Activated CD4-positive, alpha-beta memory T cell treated with anti-CD3 and anti-CD28 coated beads for 36 hours (primary cell): ENCODE data around the gene GAP43. TPM values are rescaled to one million over a fixed set of nuclear protein-coding genes. Genes with fewer than 3 reads are reported as not detected.
"Not testable (repeated sequence)": the region's sequence is repeated elsewhere in the genome, so short reads cannot be mapped to it uniquely, and the experiment has no call there.

ENCODE experiments used
- CTCF ChIA-PET: fragments of 350-600 bp; sonication (Branson Sonifier 250); formaldehyde crosslinking; loops from one replicate; lab custom pipeline; 2021; ENCODE audit warnings: antibody characterized with exemption, inconsistent platforms; lab: Charles Lee
- POLR2A ChIA-PET: fragments of 350-600 bp; sonication (Branson Sonifier 250); formaldehyde crosslinking; loops from one replicate; lab custom pipeline; 2021; ENCODE audit warnings: antibody characterized with exemption; lab: Charles Lee
- DNase-seq: peaks from one replicate; pipeline ENCODE4 v3.0.0-alpha.2; 2020
- H3K27ac Mint-ChIP-seq: one replicate; pipeline ENCODE4 v1.8.0; 2021; ENCODE audit warnings: mixed read lengths
- H3K27me3 Mint-ChIP-seq: one replicate; pipeline ENCODE4 v1.8.0; 2021; ENCODE audit warnings: mixed read lengths
- H3K36me3 Mint-ChIP-seq: one replicate; pipeline ENCODE4 v1.8.0; 2021; ENCODE audit warnings: mixed read lengths
- H3K4me1 Mint-ChIP-seq: one replicate; pipeline ENCODE4 v1.8.0; 2021; ENCODE audit warnings: low read depth, mixed read lengths
- H3K4me3 Mint-ChIP-seq: one replicate; pipeline ENCODE4 v1.8.0; 2021; ENCODE audit warnings: mild to moderate bottlenecking, mixed read lengths
- H3K9me3 Mint-ChIP-seq: one replicate; pipeline ENCODE4 v1.8.0; 2021; ENCODE audit warnings: mixed read lengths
- intact Hi-C: fragments of 100-400 bp; cut with micrococcal nuclease; formaldehyde crosslinking; loops from one replicate; pipeline ENCODE4 v1.15.1; 2023
- total RNA-seq, 2 experiments: library from RNA; stranded (reverse); gene quantifications; one replicate each; pipeline ENCODE4 v1.2.3, GENCODE V29; 2021

Gene GAP43
- total RNA-seq, 2 experiments from 2014 or later: not detected

- no peak overlapping the region for H3K4me3 Mint-ChIP-seq
- intact Hi-C loops: no loop called here
- ChIA-PET CTCF (interaction anchor here (1.4 kb wide), 1 partner anchor 75 kb away, joined by 3 read pairs; no protein-coding TSS in a partner anchor), POLR2A (no interaction called here)
- no peaks in the 10 kb centered on the region for H3K36me3 Mint-ChIP-seq
- no peak overlapping the region for H3K27ac Mint-ChIP-seq
- DNase-seq: no peak
- peaks cover 5% of the 10 kb centered on the region for H3K27me3 Mint-ChIP-seq
- H3K9me3 Mint-ChIP-seq: no peaks in the 10 kb centered on the region
- H3K4me1 Mint-ChIP-seq: no peaks in the 10 kb centered on the region
These were observed 85.8 kb downstream of the GAP43 start for GRCh38 chr3:115709093-115709492.

GRCh38 chr3:115709931-115710330 lies 86.6 kb downstream of the GAP43 start:
- H3K4me3 Mint-ChIP-seq: no peak overlapping the region
- POLR2A ChIA-PET: no interaction called here
- H3K36me3 Mint-ChIP-seq: no peaks in the 10 kb centered on the region
- no peaks in the 10 kb centered on the region for H3K4me1 Mint-ChIP-seq
- no peak for DNase-seq
- no peak overlapping the region for H3K27ac Mint-ChIP-seq
- H3K27me3 Mint-ChIP-seq: peaks cover 6% of the 10 kb centered on the region
- CTCF ChIA-PET: no interaction called here
- intact Hi-C loops: no loop called here
- H3K9me3 Mint-ChIP-seq: no peaks in the 10 kb centered on the region

- no peak overlapping the region for H3K4me3 Mint-ChIP-seq
- H3K27ac Mint-ChIP-seq: no peak overlapping the region
- POLR2A ChIA-PET: no interaction called here
- H3K36me3 Mint-ChIP-seq: no peaks in the 10 kb centered on the region
- peaks cover 6% of the 10 kb centered on the region for H3K27me3 Mint-ChIP-seq
- CTCF ChIA-PET: interaction anchor here (1.0 kb wide), 1 partner anchor 20 kb away, joined by 4 read pairs; no protein-coding TSS in a partner anchor
- intact Hi-C loops: no loop called here
- DNase-seq: no peak
- H3K9me3 Mint-ChIP-seq: no peaks in the 10 kb centered on the region
- no peaks in the 10 kb centered on the region for H3K4me1 Mint-ChIP-seq
These were observed 87.5 kb downstream of the GAP43 start for GRCh38 chr3:115710799-115711198.

GRCh38 chr3:115712871-115713270 lies 89.6 kb downstream of the GAP43 start:
- intact Hi-C loops: no loop called here
- Mint-ChIP-seq H3K9me3 (no peaks in the 10 kb centered on the region), H3K36me3 (no peaks in the 10 kb centered on the region), H3K27ac (no peak overlapping the region), H3K4me1 (no peaks in the 10 kb centered on the region), H3K27me3 (peaks cover 6% of the 10 kb centered on the region), H3K4me3 (no peak overlapping the region)
- DNase-seq: no peak
- CTCF ChIA-PET: no interaction called here
- POLR2A ChIA-PET: no interaction called here

- no peak for DNase-seq
- no peaks in the 10 kb centered on the region for H3K4me1 Mint-ChIP-seq
- H3K27me3 Mint-ChIP-seq: peaks cover 4% of the 10 kb centered on the region
- no peak overlapping the region for H3K27ac Mint-ChIP-seq
- POLR2A ChIA-PET: no interaction called here
- H3K4me3 Mint-ChIP-seq: no peak overlapping the region
- no peaks in the 10 kb centered on the region for H3K36me3 Mint-ChIP-seq
- CTCF ChIA-PET: no interaction called here
- intact Hi-C loops: no loop called here
- H3K9me3 Mint-ChIP-seq: no peaks in the 10 kb centered on the region
These were observed 90.0 kb downstream of the GAP43 start for GRCh38 chr3:115713284-115713683.

- Mint-ChIP-seq H3K9me3 (no peaks in the 10 kb centered on the region), H3K27me3 (peaks cover 5% of the 10 kb centered on the region), H3K4me1 (no peaks in the 10 kb centered on the region), H3K36me3 (no peaks in the 10 kb centered on the region), H3K4me3 (no peak overlapping the region), H3K27ac (no peak overlapping the region)
- ChIA-PET CTCF (interaction anchor here (2.0 kb wide), 1 partner anchor 69 kb away, joined by 7 read pairs; no protein-coding TSS in a partner anchor), POLR2A (no interaction called here)
- intact Hi-C loops: no loop called here
- DNase-seq: no peak
These were observed 92.0 kb downstream of the GAP43 start for GRCh38 chr3:115715241-115715745.

- CTCF ChIA-PET: no interaction called here
- no peaks in the 10 kb centered on the region for H3K9me3 Mint-ChIP-seq
- H3K4me1 Mint-ChIP-seq: no peaks in the 10 kb centered on the region
- peaks cover 2% of the 10 kb centered on the region for H3K27me3 Mint-ChIP-seq
- H3K4me3 Mint-ChIP-seq: no peak overlapping the region
- intact Hi-C loops: no loop called here
- DNase-seq: no peak
- POLR2A ChIA-PET: no interaction called here
- no peak overlapping the region for H3K27ac Mint-ChIP-seq
- H3K36me3 Mint-ChIP-seq: no peaks in the 10 kb centered on the region
These were observed 97.7 kb downstream of the GAP43 start for GRCh38 chr3:115720983-115721382.

- H3K4me3 Mint-ChIP-seq: no peak overlapping the region
- CTCF ChIA-PET: no interaction called here
- intact Hi-C loops: no loop called here
These were observed 102.5 kb downstream of the GAP43 start for GRCh38 chr3:115725800-115726199.

GRCh38 chr3:115727135-115727534 lies 103.8 kb downstream of the GAP43 start:
- no peak overlapping the region for H3K4me3 Mint-ChIP-seq
- no peaks in the 10 kb centered on the region for H3K4me1 Mint-ChIP-seq
- intact Hi-C loops: no loop called here
- no peak overlapping the region for H3K27ac Mint-ChIP-seq
- DNase-seq: no peak
- ChIA-PET POLR2A (no interaction called here), CTCF (no interaction called here)
- no peaks in the 10 kb centered on the region for H3K9me3 Mint-ChIP-seq
- H3K36me3 Mint-ChIP-seq: no peaks in the 10 kb centered on the region
- no peaks in the 10 kb centered on the region for H3K27me3 Mint-ChIP-seq

More at GRCh38 chr3:115725800-115726199, 102.5 kb downstream of the GAP43 start:
- Mint-ChIP-seq H3K4me1 (no peaks in the 10 kb centered on the region), H3K36me3 (no peaks in the 10 kb centered on the region), H3K27ac (no peak overlapping the region), H3K27me3 (no peaks in the 10 kb centered on the region), H3K9me3 (no peaks in the 10 kb centered on the region)
- POLR2A ChIA-PET: no interaction called here
- no peak for DNase-seq

GRCh38 chr3:115728013-115728412 lies 104.7 kb downstream of the GAP43 start:
- no peak overlapping the region for H3K27ac Mint-ChIP-seq
- no peak for DNase-seq
- intact Hi-C loops: no loop called here
- CTCF ChIA-PET: no interaction called here
- POLR2A ChIA-PET: no interaction called here
- H3K9me3 Mint-ChIP-seq: no peaks in the 10 kb centered on the region
- H3K4me1 Mint-ChIP-seq: no peaks in the 10 kb centered on the region
- H3K27me3 Mint-ChIP-seq: no peaks in the 10 kb centered on the region
- H3K4me3 Mint-ChIP-seq: no peak overlapping the region
- H3K36me3 Mint-ChIP-seq: no peaks in the 10 kb centered on the region

- H3K4me3 Mint-ChIP-seq, H3K4me1 Mint-ChIP-seq, intact Hi-C loops, H3K36me3 Mint-ChIP-seq, H3K27ac Mint-ChIP-seq, DNase-seq, CTCF ChIA-PET: not testable (repeated sequence)
- peaks cover 28% of the 10 kb centered on the region for H3K27me3 Mint-ChIP-seq
- POLR2A ChIA-PET: interaction anchor here (0.7 kb wide), 1 partner anchor 16 kb away, joined by 3 read pairs; no protein-coding TSS in a partner anchor
- peaks cover 12% of the 10 kb centered on the region for H3K9me3 Mint-ChIP-seq
These were observed 113.0 kb downstream of the GAP43 start for GRCh38 chr3:115736341-115736740.

- no peak overlapping the region for H3K4me3 Mint-ChIP-seq
- peaks cover 38% of the 10 kb centered on the region for H3K27me3 Mint-ChIP-seq
- peaks cover 12% of the 10 kb centered on the region for H3K9me3 Mint-ChIP-seq
- ChIA-PET CTCF (no interaction called here), POLR2A (no interaction called here)
- intact Hi-C loops: no loop called here
- no peak for DNase-seq
- no peaks in the 10 kb centered on the region for H3K4me1 Mint-ChIP-seq
- H3K36me3 Mint-ChIP-seq: peaks cover 2% of the 10 kb centered on the region
- H3K27ac Mint-ChIP-seq: no peak overlapping the region
These were observed 118.3 kb downstream of the GAP43 start for GRCh38 chr3:115741650-115742049.

- H3K27ac Mint-ChIP-seq, H3K4me3 Mint-ChIP-seq, POLR2A ChIA-PET, intact Hi-C loops, H3K9me3 Mint-ChIP-seq, H3K36me3 Mint-ChIP-seq, H3K4me1 Mint-ChIP-seq, DNase-seq: not testable (repeated sequence)
- CTCF ChIA-PET: interaction anchor here (1.2 kb wide), 1 partner anchor 26 kb away, joined by 3 read pairs; no protein-coding TSS in a partner anchor
- peaks cover 35% of the 10 kb centered on the region for H3K27me3 Mint-ChIP-seq
These were observed 121.2 kb downstream of the GAP43 start for GRCh38 chr3:115744516-115744915.
